Stimulated activated CD4-positive, alpha-beta T cell treated with anti-CD3 and anti-CD28 coated beads, Interleukin-4, amount 100 ng/mL, for 1 hour (primary cell): ENCODE results near the gene CCM2L.
"Not testable (repeated sequence)": the region's sequence is repeated elsewhere in the genome, so short reads cannot be mapped to it uniquely, and the experiment has no call there.

Experiments
- DNase-seq: peaks from one replicate; pipeline ENCODE4 v3.0.0-alpha.2; 2020

The CCM2L gene

GRCh38 chr20:32031007-32031958 lies 21.0 kb downstream of the CCM2L start:
- DNase-seq, result peak; percentile 60

GRCh38 chr20:32033316-32033715 lies 23.1 kb downstream of the CCM2L start:
- DNase-seq, result no peak

DNA sequence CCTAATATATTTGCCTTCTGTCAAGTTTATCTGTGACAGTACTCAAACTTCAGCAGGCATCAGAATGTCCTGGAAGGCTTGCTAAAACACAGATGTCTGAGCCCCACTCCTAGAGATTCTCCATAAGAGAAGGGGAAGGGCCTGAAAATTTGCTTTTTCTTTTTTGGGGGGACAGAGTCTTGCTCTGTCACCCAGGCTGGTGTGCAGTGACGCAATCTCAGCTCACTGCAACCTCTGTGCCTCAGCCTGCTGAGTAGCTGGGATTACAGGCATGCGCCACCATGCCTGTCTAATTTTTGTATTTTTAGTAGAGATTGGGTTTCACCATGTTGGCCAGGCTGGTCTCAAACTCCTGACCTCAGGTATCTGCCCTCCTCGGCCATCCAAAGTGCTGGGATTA lies 23.5 kb downstream of the CCM2L start:
- DNase-seq, result not testable (repeated sequence)

DNA sequence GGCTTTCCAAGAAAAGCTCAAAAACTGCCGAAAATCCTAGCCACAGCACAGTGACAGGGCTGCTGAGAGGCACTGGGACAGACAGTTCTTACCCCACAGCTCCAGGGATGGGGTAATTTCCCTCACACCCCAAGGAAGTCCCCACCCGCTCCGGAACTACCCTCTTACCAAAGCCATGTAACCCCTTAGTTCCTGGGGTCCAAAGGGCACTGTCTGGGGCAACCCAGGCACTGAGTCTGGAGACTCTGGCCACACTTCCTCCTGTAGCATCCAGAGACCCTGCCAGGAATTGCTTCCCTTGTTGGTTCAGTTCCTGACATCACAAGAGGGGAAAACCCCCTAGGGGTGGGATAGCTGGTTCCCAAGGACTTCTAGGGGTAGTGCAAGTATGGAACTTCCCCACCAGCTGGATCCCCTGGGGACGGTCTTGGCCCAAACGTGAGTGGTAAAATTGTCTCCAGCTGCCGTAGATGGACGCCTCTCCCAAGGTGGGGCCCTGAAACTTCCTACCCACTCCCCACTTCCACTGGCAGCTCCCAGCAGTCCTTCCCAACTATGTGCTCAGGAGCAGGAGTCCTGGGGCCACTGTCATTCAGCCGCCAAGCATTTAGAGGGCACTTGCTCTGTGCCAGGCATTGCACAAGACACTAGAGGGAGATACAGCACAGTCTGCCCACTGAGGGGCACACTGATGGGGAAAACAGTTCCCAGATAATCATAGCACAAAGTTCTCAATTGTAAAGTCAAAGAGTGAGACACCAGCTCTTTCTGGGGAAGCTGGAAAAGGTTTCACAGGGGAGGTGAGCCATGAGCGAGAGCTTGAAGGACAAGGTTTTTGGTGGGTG lies 24.6 kb downstream of the CCM2L start:
- DNase-seq, result no peak

DNA sequence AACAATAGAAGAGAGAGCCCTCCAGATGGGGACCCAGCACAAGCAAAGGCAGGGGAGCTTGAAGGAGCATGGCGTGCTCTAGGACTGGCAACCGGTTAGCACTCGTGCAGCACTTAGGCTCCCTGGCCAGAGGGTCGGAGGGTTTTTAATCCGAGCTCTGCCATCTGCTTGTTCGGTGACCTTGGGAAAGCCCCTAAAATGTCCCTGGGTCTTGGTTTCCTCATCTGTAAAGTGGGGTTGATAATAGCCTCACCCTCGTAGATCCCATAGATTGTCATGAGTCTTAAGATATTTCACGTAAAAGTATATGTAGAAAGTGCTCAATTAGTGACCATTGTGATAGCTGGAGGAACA lies 25.2 kb downstream of the CCM2L start:
- DNase-seq, result no peak

DNA sequence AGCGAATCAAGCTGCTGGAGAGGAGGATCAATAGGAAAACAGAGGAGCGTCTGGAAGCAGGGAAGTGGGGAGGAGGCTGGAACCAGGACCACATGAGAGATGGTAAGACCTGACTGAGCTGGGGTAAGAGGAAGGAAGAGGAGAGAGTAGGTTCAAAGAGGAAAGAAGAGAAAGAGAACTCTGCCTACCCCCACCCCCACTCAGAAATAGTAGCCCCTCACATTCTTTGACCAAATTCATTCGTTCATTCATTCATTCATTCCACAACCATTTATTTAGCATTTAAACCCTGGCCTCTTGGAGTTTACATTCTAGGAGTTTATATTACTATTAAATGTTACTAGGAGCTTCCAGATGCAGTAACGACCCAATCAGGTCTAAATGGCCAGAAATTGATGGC lies 26.0 kb downstream of the CCM2L start:
- no peak for DNase-seq

- DNase-seq, result no peak
Observed at GRCh38 chr20:32036716-32037485, 26.7 kb downstream of the CCM2L start.

DNA sequence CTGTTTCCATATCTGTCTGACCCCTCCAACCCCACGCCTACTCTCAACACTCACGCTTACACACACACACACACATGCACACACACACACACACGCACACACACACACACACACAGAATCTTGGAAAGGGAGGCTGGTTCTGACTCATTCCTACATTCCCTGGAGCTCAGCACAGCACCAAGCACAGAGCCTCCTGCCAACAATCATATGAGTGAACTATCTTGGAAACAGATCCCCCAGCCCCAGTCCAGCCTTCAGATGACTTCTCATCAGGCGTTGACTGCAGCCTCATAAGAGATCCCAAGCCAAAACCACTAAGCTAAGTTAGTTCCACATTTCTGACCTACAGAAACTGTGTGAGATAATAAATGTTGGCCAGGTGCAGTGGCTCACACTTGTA lies 27.7 kb downstream of the CCM2L start:
- DNase-seq, result no peak

DNA sequence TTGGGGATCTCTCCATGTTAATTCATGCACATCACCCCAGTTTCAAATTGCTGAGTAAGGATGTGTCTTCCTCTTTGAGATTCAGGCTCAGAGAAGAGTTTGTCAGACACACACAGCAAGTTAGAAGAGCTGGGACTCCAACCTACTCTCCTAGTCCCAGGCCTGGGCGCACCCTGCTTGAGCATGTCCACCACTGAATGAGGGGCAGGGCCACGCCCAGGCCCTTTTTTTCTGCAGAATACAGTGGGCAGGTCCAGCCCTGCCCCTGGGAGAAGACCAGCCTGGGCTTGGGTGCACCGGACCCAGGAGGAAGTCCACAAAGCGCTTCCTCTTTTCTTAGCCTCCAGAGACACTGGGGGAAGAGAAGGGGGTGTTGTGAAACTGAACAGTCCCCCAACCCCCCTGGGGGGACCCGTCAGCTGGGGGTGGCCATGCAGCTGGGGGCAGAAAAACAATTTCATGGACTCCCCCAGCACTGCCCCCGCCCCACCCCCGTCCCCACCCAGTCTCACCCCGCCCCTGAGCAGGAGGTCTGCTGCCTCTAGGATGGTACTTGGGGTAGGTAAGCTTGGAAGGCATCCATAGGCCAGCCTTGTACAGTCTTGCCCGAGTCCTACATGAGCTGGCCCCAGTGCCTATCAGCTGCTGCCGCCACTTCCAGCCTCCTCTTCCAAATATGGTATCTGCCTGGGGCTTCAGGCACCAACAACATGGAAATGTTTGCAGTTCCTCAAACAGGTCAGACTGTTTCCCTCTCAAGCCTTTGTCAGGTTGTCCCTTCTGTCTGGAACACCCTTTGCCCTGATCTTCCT lies 30.1 kb downstream of the CCM2L start:
- DNase-seq, result no peak

DNA sequence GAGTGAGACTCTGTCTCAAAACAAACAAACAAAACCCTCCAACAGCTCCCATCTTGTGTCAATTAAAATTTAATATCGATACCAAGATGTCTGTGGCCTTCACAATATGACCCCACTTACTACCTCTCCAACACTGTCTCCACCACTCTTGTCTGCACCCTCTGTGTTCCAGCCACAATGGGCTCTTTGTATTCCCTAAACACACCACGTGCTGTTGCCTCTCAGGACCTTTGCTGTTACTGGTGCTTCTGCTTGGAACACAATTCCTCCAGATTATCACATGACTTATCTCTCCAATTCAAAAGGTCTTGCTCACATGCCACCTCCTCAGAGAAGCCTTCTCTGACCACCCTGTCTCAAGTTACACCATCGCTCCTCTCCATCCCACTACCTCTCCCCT lies 35.8 kb downstream of the CCM2L start:
- no peak for DNase-seq

DNA sequence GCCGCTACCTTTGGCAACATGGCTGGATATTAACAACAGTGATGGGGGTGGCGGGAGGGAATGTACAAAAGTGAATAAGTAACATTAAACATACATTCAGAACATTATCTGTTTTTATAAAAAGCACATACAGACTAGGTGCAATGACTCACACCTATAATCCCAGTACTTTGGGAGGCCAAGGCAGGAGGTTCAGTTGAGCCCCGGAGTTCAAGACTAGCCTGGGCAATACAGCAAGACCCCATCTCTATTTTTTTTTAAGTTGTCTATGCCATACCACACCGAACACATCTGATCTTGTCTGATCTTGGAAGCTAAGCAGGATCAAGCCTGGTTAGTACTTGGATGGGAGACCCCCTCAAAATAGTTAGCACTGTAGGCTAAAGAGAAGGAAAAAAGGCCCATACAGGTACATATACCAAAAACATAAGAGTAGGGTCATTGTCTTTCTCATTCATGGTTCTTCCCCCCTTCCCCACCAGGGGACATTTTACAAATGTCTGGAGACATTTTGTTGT lies 40.1 kb downstream of the CCM2L start:
- no peak for DNase-seq

DNA sequence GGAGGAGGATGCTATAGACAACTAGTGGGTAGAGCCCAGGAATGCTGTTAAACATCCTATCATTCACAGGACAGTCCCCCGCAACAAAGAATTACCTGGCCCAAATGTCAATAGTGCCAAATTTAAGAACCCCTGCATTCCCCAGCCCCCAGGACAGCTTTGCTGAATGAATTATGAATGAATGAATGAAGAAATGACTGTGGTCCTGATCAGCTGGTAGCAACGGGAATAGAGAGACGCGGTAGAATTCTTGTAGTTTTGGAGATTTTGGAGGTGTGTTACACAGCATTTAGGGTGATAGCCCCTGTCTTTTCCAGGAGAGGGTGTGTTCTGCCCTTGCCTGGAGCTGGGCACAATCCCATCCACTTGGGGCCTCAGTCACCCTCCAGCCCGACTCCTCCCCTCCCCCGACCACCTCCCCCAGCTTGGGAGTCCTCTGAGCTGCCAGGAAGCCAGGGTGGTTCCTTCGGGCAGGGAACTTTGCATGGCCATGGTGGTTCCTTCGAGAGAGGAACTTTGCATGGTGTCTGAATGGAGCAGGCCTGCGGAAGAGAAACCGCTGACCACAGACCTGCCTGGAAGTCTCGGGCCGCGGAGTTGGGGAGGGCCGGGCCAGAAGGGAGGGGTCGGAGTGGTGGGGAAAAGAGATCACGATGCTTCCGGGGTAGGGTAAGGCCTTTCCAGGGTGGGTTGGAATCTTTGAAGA lies 40.8 kb downstream of the CCM2L start:
- no peak for DNase-seq

GRCh38 chr20:32051720-32052089 lies 41.5 kb downstream of the CCM2L start:
- DNase-seq, result no peak

DNA sequence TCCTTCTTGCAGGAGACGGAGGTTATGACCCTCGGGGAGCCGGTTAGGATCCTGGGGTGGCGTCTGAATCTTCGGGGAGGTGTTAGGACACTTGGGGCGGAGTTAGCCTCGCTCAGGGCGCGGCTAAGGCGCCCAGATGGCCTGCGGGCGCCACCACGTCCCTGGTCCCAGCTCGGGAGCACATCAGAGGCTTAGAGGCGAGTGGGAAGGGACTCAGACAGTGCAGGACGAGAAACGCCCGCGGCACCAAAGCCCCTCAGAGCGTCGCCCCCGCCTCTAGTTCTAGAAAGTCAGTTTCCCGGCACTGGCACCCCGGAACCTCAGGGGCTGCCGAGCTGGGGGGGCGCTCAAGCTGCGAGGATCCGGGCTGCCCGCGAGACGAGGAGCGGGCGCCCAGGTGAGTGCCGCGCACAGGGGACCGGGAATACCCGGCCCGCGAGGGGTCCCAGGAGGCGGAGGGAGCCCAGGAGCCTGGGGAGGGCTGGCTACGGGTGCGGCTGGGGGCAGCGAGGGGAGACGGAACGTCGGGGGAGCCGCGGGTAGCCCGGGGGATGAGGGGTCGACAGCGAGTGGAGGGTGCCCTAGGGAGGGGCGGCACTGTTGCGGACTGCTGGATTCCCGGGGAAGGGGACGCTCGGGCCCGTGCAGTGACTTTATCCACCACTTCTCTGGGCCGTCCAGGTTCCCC lies 42.0 kb downstream of the CCM2L start, which contains the start of gene HCK:
TSS of gene HCK (plus strand) at position 153 of the 688 bp plus-strand sequence.
- DNase-seq, result peak; percentile 3

DNA sequence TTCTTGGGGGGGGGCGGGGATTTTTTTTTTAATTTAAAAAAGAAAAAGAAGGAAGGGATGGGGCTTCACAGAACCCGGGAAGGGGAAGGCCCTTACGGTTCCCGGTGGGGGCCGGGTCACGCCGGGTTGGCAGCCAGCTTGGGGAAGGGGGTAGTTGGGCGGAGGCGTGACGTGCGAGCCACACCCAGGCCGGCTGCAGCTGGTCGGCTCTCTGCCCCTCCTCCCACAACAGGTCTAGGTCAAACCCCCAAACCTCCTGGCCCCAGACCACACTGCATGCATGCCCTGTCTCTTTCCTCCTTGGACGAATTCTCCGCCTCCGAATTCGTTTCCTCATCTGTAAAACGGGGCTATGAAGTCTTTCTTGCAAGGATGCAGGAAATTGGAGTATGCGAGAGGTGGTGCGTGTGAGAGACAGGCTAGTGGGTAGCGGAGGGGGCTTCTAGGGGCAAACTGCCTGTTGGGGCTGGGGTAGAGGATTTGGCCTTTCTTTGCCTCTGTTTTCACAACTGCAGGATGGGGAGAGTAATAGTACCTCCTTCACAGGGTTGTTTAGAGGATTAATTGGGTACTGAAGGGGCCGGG lies 42.6 kb downstream of the CCM2L start:
- no peak for DNase-seq

DNA sequence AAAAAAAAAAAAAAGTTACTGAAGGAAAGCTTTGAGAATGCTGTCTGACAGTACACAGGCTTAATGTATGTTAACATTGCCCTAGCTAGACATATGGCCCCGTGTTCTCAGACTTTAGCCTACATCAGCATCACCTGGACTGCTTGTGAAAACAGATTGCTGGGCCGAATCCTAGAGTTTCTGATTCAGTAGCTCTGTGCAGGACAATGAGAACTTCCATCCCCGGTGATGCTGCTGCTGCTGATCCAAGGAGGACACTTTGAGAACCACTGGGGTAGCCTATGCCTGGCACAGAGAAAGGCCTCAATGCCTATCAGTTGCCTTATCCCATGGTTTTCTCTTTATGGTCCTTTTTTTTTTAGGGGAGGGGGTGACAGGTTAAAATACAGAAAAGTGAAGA lies 43.4 kb downstream of the CCM2L start:
- no peak for DNase-seq

- no peak for DNase-seq
Observed at GRCh38 chr20:32056708-32057483, 46.7 kb downstream of the CCM2L start.

DNA sequence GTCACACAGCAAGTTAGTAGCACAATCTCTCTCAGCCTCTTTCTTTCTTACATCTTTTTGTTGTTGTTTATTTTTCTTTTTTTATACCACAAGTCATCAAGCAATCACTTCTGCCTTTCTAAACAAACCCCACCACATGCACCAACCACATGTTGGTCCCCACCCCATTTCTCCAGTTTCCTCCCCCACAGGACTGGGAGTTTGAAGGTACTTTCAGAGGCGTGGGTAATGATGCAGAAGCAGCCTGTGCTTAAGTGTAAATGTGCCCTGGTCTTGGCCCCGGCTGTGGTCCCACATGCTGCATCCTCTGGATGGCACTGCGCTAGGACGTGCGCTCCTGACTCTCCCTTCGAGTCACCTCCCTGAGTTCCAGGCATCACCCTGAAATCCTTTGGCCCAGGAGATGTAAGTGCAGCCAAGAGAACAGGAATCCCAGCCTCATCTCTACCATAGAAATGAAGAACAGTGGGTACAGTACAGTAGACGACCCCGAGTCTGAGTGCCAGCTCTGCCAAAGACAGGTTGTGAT lies 47.5 kb downstream of the CCM2L start:
- DNase-seq, result no peak

- no peak for DNase-seq
Observed at GRCh38 chr20:32059189-32059588, 49.0 kb downstream of the CCM2L start.
